A673 (cell line): ENCODE data around the gene ABCD1. TPM values are rescaled to one million over a fixed set of nuclear protein-coding genes. Genes with fewer than 3 reads are reported as not detected.
A peak's percentile ranks its signal among the peaks of the same experiment; 100 is the strongest.

Experiments
- BruUV-seq: library from RNA; stranded (reverse); fragments of 400-500 nt; replicated peaks from 2 replicates; lab custom pipeline; 2021; lab: Mats Ljungman, UMichigan
- CTCF ChIA-PET: fragments of 300-600 bp; sonication (Branson Sonifier 250); formaldehyde crosslinking; loops from one replicate; lab custom pipeline; 2022; ENCODE audit warnings: antibody characterized with exemption; lab: Charles Lee
- POLR2A ChIA-PET: fragments of 300-600 bp; sonication (Branson Sonifier 250); formaldehyde crosslinking; loops from one replicate; lab custom pipeline; 2022; ENCODE audit warnings: antibody characterized with exemption; ENCODE audit not compliant: low non-redundant PET; lab: Charles Lee
- DNase-seq: peaks from one replicate; pipeline ENCODE4 v3.0.0-alpha.2; 2015; ENCODE audit warnings: low spot score
- H3K27ac ChIP-seq: fragments of 200-600 bp; sonication (generic); 2 replicates; pipeline ENCODE4 v1.5.1; 2016; ENCODE audit warnings: mixed run types, low read depth, mild to moderate bottlenecking, mixed read lengths, antibody characterized with exemption, low read length; ENCODE audit not compliant: poor library complexity, severe bottlenecking
- H3K27me3 ChIP-seq: fragments of 200-600 bp; sonication (generic); replicated peaks from 2 replicates; pipeline ENCODE4 v1.6.1; 2017; ENCODE audit warnings: mixed run types, low read depth, mild to moderate bottlenecking, mixed read lengths, antibody characterized with exemption, low read length; ENCODE audit not compliant: insufficient read depth, poor library complexity
- H3K36me3 ChIP-seq: fragments of 200-600 bp; sonication (generic); 2 replicates; pipeline ENCODE4 v1.6.1; 2016; ENCODE audit warnings: mixed run types, mild to moderate bottlenecking, mixed read lengths, antibody characterized with exemption, low read length; ENCODE audit not compliant: insufficient read depth, poor library complexity, severe bottlenecking
- H3K4me1 ChIP-seq: fragments of 200-600 bp; sonication (generic); 2 replicates; pipeline ENCODE4 v1.6.1; 2017; ENCODE audit warnings: mixed run types, mild to moderate bottlenecking, mixed read lengths, antibody characterized with exemption, low read length; ENCODE audit not compliant: insufficient read depth, poor library complexity, severe bottlenecking
- H3K4me3 ChIP-seq: fragments of 200-600 bp; sonication (generic); 2 replicates; pipeline ENCODE4 v1.5.1; 2016; ENCODE audit warnings: low read depth, mixed run types, mild to moderate bottlenecking, mixed read lengths, low read length; ENCODE audit not compliant: poor library complexity, severe bottlenecking
- H3K9me3 ChIP-seq: fragments of 200-600 bp; sonication (generic); 2 replicates; pipeline ENCODE4 v1.6.1; 2016; ENCODE audit warnings: mixed run types, low read depth, mild to moderate bottlenecking, mixed read lengths, antibody characterized with exemption, low read length; ENCODE audit not compliant: poor library complexity, severe bottlenecking
- CTCF ChIP-seq: fragments of 300-800, 200-600 bp; sonication (generic); conservative IDR thresholded peaks from 2 replicates; pipeline ENCODE4 v1.5.1; 2017; ENCODE audit warnings: low read depth, mild to moderate bottlenecking, antibody characterized with exemption, low read length, moderate library complexity, mixed read lengths
- EZH2 ChIP-seq: fragments of 200-600 bp; sonication (generic); IDR thresholded peaks from 2 replicates; pipeline ENCODE4 v1.6.1; 2017; ENCODE audit warnings: borderline replicate concordance, low read depth, mild to moderate bottlenecking, mixed read lengths, antibody characterized with exemption, low read length; ENCODE audit not compliant: poor library complexity, severe bottlenecking
- intact Hi-C: fragments of 100-400 bp; cut with micrococcal nuclease; formaldehyde crosslinking; loops from one replicate; pipeline ENCODE4 v1.10.0; 2022; ENCODE audit not compliant: unreplicated experiment
- total RNA-seq: library from RNA; stranded (reverse); gene quantifications from 2 replicates; pipeline ENCODE4 v1.2.3, GENCODE V29; 2021

ABCD1 gene
- total RNA-seq, 1 experiment from 2014 or later = 7.8 TPM

DNA sequence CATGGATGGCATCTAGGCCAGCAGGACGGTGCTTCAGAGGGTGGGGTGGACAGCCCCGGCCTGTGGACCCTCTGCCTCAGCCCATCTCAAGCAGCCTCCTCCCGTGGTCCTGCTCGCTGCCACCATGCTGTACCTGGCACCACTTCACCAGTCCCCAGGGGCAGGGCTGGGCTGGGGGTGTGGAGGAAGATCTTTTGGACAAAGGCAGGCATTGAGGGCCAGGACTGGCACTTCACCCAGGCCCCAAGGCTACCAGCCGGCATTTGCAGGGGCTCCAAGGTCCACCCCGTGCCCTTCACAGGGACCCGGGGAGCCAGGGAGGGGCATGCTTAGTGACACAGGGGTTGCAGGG, 40.1 kb downstream of the ABCD1 start:
- TF ChIP-seq CTCF = no peak
- TF ChIP-seq EZH2 = no peak
- Histone ChIP-seq H3K4me1 (no peaks in the 10 kb centered on the region), H3K9me3 (no peaks in the 10 kb centered on the region), H3K27me3 (no peaks in the 10 kb centered on the region), H3K36me3 (no peaks in the 10 kb centered on the region), H3K27ac (no peak overlapping the region), H3K4me3 (no peak overlapping the region)
- intact Hi-C loops = loop anchor here (1.0 kb wide), 1 partner anchor 183 kb away; no protein-coding TSS in a partner anchor
- ChIA-PET CTCF (no interaction called here), POLR2A (no interaction called here)
- DNase-seq = no peak
- no TSS peak for BruUV-seq

DNA sequence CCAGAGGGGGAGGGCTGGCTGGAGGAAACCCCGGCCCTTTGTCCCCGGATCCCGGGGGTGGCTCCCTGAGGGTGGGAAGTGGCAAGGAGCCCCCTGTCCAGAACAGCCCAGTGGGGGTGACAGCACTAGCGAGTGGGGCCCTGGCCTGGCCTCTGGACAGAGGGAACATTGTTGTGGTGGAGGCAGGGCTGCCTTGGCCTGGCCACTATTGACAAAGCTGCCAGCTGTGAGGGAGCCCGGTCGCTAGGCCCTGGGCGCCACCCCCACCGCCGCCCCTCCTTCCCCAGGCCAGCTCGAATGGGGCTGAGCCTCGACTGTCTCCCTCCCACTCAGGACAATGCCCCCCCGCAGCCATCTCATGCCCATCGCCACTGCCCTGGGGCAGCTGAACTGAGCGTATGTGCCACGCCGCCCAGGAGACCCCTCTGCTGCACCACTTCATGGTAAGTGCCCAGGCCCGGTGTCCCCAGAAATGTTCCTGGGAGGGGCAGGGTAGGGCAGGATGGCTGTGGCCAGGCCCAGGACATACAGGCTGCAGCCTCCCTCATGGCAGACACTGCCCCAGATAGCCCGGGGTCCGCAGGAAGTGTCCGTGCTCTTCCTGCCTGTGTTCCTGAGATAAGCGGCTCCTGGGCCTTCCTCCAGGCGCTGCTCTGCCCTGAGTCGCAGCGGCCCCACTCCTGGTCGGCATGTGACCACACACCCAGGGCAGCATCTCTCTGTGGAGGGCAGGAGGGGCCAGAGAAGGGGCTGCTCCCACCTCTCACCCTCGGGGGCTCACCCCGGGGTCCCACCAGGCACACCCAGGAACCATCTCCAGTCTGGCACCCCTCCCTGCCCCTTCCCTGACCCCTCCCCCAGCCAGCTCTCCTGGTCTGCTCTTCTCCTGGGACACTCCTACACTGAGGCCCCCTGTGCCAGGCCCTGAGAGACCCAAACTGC, 40.8 kb downstream of the ABCD1 start:
- intact Hi-C loops = no loop called here
- H3K9me3 ChIP-seq = no peaks in the 10 kb centered on the region
- H3K27me3 ChIP-seq = no peaks in the 10 kb centered on the region
- H3K36me3 ChIP-seq = no peaks in the 10 kb centered on the region
- no TSS peak for BruUV-seq
- H3K4me3 ChIP-seq = no peak overlapping the region
- TF ChIP-seq EZH2 (no peak), CTCF (no peak)
- DNase-seq = no peak
- no peaks in the 10 kb centered on the region for H3K4me1 ChIP-seq
- POLR2A ChIA-PET = no interaction called here
- CTCF ChIA-PET = no interaction called here
- H3K27ac ChIP-seq = no peak overlapping the region

DNA sequence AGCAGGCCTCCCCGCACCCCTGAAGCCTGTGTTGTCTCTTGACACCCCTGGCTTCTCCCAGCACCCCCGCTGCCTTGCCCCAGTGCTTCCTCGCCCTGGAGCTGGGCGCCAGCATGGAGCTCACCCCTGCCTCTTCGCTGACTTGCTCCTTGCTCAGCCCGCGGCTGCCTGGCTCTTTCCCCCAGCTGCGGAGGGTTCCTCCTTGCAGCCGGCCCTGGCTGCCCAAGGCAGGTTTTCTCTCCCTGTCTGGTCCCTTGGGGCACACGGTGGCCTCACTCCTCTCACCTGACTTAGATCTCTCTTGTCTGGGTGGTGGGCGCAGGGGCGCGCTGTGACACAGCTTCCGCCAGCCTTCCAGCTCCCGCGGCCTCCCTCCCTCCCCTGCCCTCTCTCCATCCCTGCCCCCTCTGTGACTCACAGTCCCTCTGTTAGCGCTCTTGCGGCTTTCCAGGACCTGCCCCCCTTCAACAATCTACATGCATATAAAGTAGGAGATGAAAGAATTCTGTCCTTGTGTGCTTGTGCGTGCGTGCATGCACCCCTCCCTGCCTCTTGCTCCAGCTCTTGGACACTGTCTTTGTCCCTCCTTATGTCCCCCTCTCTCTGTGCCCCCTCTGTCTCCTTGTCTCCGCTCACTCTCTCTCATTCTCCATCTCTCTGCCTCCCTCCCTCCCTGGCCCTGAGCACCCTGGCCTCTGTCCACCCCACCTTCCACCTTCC, 41.6 kb downstream of the ABCD1 start:
- no TSS peak for BruUV-seq
- no peaks in the 10 kb centered on the region for H3K36me3 ChIP-seq
- DNase-seq = peak; percentile 28
- H3K4me3 ChIP-seq = no peak overlapping the region
- no peaks in the 10 kb centered on the region for H3K27me3 ChIP-seq
- no peak for TF ChIP-seq EZH2
- no peak for TF ChIP-seq CTCF
- POLR2A ChIA-PET = no interaction called here
- no peaks in the 10 kb centered on the region for H3K4me1 ChIP-seq
- intact Hi-C loops = no loop called here
- H3K27ac ChIP-seq = no peak overlapping the region
- CTCF ChIA-PET = interaction anchor here (0.6 kb wide), 1 partner anchor 129 kb away, joined by 5 read pairs; no protein-coding TSS in a partner anchor
- H3K9me3 ChIP-seq = no peaks in the 10 kb centered on the region
